GM12878 (cell line): Measurements from ENCODE around the gene USP5. TPM values are rescaled to one million over a fixed set of nuclear protein-coding genes. Genes with fewer than 3 reads are reported as not detected.

ENCODE experiments used
- ATAC-seq: fragments of 200-7000 bp; cut with Tn5 transposase; 3 replicates; pipeline ENCODE4 v1.9.1; 2020; ENCODE audit warnings: mild to moderate bottlenecking, moderate library complexity
- BruUV-seq: library from RNA; stranded (reverse); fragments of 400-500 nt; replicated peaks from 2 replicates; lab custom pipeline; 2021; lab: Mats Ljungman, UMichigan
- CTCF ChIA-PET: fragments of 300-600 bp; sonication (Branson Sonifier 250); formaldehyde crosslinking; extraction: SDS; loops from one replicate; lab custom pipeline; 2021; ENCODE audit warnings: inconsistent platforms; lab: Yijun Ruan, JAX
- POLR2A ChIA-PET: fragments of 350-600 bp; formaldehyde crosslinking; extraction: SDS; loops from one replicate; lab custom pipeline; 2021; ENCODE audit warnings: inconsistent platforms; lab: Charles Lee
- RAD21 ChIA-PET: fragments of 300-600 bp; sonication (Branson Sonifier 250); formaldehyde crosslinking; loops from one replicate; lab custom pipeline; 2023; ENCODE audit warnings: antibody characterized with exemption; ENCODE audit not compliant: unreplicated experiment; lab: Charles Lee
- SMC1A ChIA-PET: fragments of 300-600 bp; sonication (Branson Sonifier 250); formaldehyde crosslinking; loops from one replicate; lab custom pipeline; 2023; ENCODE audit not compliant: unreplicated experiment, uncharacterized antibody; lab: Charles Lee
- DNase-seq: peaks from one replicate; pipeline ENCODE4 v3.0.0-alpha.2; 2011; ENCODE audit warnings: low read depth, low spot score
- FAIRE-seq: peaks from 3 replicates; lab custom pipeline; 2011; peaks lifted over from hg19 to GRCh38; lab: Jason Lieb, UNC
- H2AFZ ChIP-seq: 2 replicates; pipeline ENCODE4 v1.6.0; 2011; ENCODE audit warnings: low read depth, low read length, control low read depth; ENCODE audit not compliant: control insufficient read depth
- H3K27ac ChIP-seq: 2 replicates; pipeline ENCODE4 v1.5.1; 2011; ENCODE audit warnings: control low read depth; ENCODE audit not compliant: control insufficient read depth, insufficient read depth
- H3K27me3 ChIP-seq, 2 experiments: replicated peaks in 1 of 2; 2 replicates each; pipeline versions ENCODE4 v1.6.0 to v1.6.1; 2011; ENCODE audit warnings: low read length in 1 of 2; ENCODE audit not compliant: control insufficient read depth in 2 of 2, insufficient read depth in 2 of 2
- H3K36me3 ChIP-seq, 2 experiments: 2 replicates each; pipeline ENCODE4 v1.5.1; 2011; ENCODE audit warnings: low read length in 1 of 2; ENCODE audit not compliant: control insufficient read depth in 2 of 2, insufficient read depth in 2 of 2
- H3K4me1 ChIP-seq: 2 replicates; pipeline ENCODE4 v1.6.1; 2011; ENCODE audit warnings: mild to moderate bottlenecking, low read length, moderate library complexity, mixed read lengths; ENCODE audit not compliant: control insufficient read depth, insufficient read depth
- H3K4me2 ChIP-seq: 2 replicates; pipeline ENCODE4 v1.6.0; 2011; ENCODE audit warnings: control low read depth; ENCODE audit not compliant: control insufficient read depth, insufficient read depth
- H3K4me3 ChIP-seq: fragments of 200-600 bp; sonication (generic); 2 replicates; pipeline ENCODE4 v1.5.1; 2016
- H3K79me2 ChIP-seq: 2 replicates; pipeline ENCODE4 v1.6.0; 2011; ENCODE audit warnings: low read length; ENCODE audit not compliant: control insufficient read depth, insufficient read depth
- H3K9ac ChIP-seq: 2 replicates; pipeline ENCODE4 v1.8.0; 2011; ENCODE audit warnings: low read length, control low read depth, mixed read lengths; ENCODE audit not compliant: control insufficient read depth, insufficient read depth
- H3K9me3 ChIP-seq: replicated peaks from 3 replicates; pipeline ENCODE4 v1.5.1; 2011; ENCODE audit warnings: mild to moderate bottlenecking, low read length; ENCODE audit not compliant: control insufficient read depth, insufficient read depth
- H4K20me1 ChIP-seq: 2 replicates; pipeline ENCODE4 v1.6.0; 2011; ENCODE audit not compliant: control insufficient read depth, insufficient read depth
- CHD1 ChIP-seq: IDR thresholded peaks from 2 replicates; pipeline ENCODE4 v1.6.1; 2012; ENCODE audit warnings: low read depth, low read length, improper control_type of control experiment
- MTA2 ChIP-seq: fragments of 450-650 bp; IDR thresholded peaks from 2 replicates; pipeline ENCODE4 v1.6.1; 2016; ENCODE audit warnings: low read depth, mild to moderate bottlenecking, moderate library complexity
- NFYA ChIP-seq: IDR thresholded peaks from 2 replicates; pipeline ENCODE4 v1.6.1; 2011; ENCODE audit warnings: low read depth, mild to moderate bottlenecking, low read length, improper control_type of control experiment, borderline replicate concordance
- POLR2AphosphoS5 ChIP-seq: IDR thresholded peaks from 2 replicates; pipeline ENCODE4 v1.6.1; 2011; ENCODE audit warnings: mild to moderate bottlenecking, low read length, inconsistent platforms
- RAD51 ChIP-seq: fragments of 450-650 bp; IDR thresholded peaks from 2 replicates; pipeline ENCODE4 v1.6.1; 2016; ENCODE audit warnings: moderate library complexity, mild to moderate bottlenecking, inconsistent platforms
- RELA ChIP-seq: fragments of 450-650 bp; IDR thresholded peaks from 2 replicates; pipeline ENCODE4 v1.8.0; 2014; ENCODE audit warnings: borderline replicate concordance; ENCODE audit not compliant: partially characterized antibody
- SMARCA5 ChIP-seq: fragments of 450-650 bp; IDR thresholded peaks from 2 replicates; pipeline ENCODE4 v1.6.1; 2017; ENCODE audit warnings: mild to moderate bottlenecking
- SREBF2 ChIP-seq: IDR thresholded peaks from 2 replicates; pipeline ENCODE4 v1.6.1; 2012; ENCODE audit warnings: mild to moderate bottlenecking, low read length
- SUPT20H ChIP-seq: IDR thresholded peaks from 2 replicates; pipeline ENCODE4 v1.6.1; 2011; ENCODE audit warnings: low read depth, mild to moderate bottlenecking, low read length, moderate library complexity, borderline replicate concordance; ENCODE audit not compliant: control insufficient read depth
- TARDBP ChIP-seq: IDR thresholded peaks from 2 replicates; pipeline ENCODE4 v1.6.1; 2016; ENCODE audit warnings: borderline replicate concordance
- TBL1XR1 ChIP-seq: IDR thresholded peaks from 2 replicates; pipeline ENCODE4 v1.6.1; 2012; ENCODE audit warnings: low read depth, low read length, improper control_type of control experiment
- WRNIP1 ChIP-seq: IDR thresholded peaks from 2 replicates; pipeline ENCODE4 v1.6.1; 2011; ENCODE audit warnings: low read depth, low read length, improper control_type of control experiment, borderline replicate concordance
- YBX1 ChIP-seq: fragments of 450-650 bp; IDR thresholded peaks from 2 replicates; pipeline ENCODE4 v1.6.1; 2016; ENCODE audit warnings: antibody characterized with exemption
- YY1 ChIP-seq: IDR thresholded peaks from 2 replicates; pipeline ENCODE4 v1.6.1; 2011; ENCODE audit warnings: low read depth, mild to moderate bottlenecking, low read length
- ZZZ3 ChIP-seq: IDR thresholded peaks from 2 replicates; pipeline ENCODE4 v1.6.1; 2011; ENCODE audit warnings: low read depth; ENCODE audit not compliant: control insufficient read depth, insufficient read length
- WGBS: methylation state at CpG from one replicate; pipeline ENCODE4 v1.1.6; 2016; ENCODE audit warnings: low lambda C conversion rate; ENCODE audit not compliant: insufficient replicate concordance, insufficient coverage; ENCODE audit errors: missing lambda C conversion rate; 5-methylcytosine and 5-hydroxymethylcytosine counted together
- in situ Hi-C: fragments of 300-500 bp; cut with MboI; formaldehyde crosslinking; loops from 9 replicates; pipeline ENCODE4 v1.14.3; 2018; ENCODE audit warnings: mixed read lengths
- intact Hi-C: fragments of 100-400 bp; cut with micrococcal nuclease; formaldehyde crosslinking; loops from one replicate; pipeline ENCODE4 v1.14.2; 2022; ENCODE audit not compliant: unreplicated experiment
- polyA plus RNA-seq, 11 experiments: library from polyadenylated mRNA; depleted of rRNA in 4 of 11; unstranded in 6 of 11; stranded (reverse) in 5 of 11; fragments of >200 nt; fragmentation: Nextera tagmentation in 4 of 11; fragmentation: Illumina TruSeq in 1 of 11; extraction: Ambion mirVana in 4 of 11; extraction: Trizol in 1 of 11; gene quantifications; 1 replicate in 1 of 11; 2 replicates in 10 of 11; pipeline versions ENCODE4 v1.2.1 to v1.2.3, GENCODE V29; 2011 to 2016; ENCODE audit warnings: inconsistent platforms in 2 of 11, missing spikeins in 2 of 11, low read depth in 1 of 11
- total RNA-seq, 4 experiments: library from RNA; depleted of rRNA in 3 of 4; stranded (reverse); fragments of >200 nt in 3 of 4; fragmentation: Illumina TruSeq in 1 of 4; extraction: Trizol in 1 of 4; gene quantifications; 2 replicates each; pipeline versions ENCODE4 v1.2.1 to v1.2.3, GENCODE V29; 2013 to 2021
- TF ChIP-seq, protein P1 (sequence below): fragments of 450-650 bp; IDR thresholded peaks from 2 replicates; pipeline ENCODE4 v1.6.1; 2016; ENCODE audit warnings: mild to moderate bottlenecking

The USP5 gene
- total and polyA plus RNA-seq, 10 of the 15 experiments (the other 5 are each of a cell fraction or from before 2014, with no cell fraction given) = 2.5 to 124 (median 74.6) TPM

DNA sequence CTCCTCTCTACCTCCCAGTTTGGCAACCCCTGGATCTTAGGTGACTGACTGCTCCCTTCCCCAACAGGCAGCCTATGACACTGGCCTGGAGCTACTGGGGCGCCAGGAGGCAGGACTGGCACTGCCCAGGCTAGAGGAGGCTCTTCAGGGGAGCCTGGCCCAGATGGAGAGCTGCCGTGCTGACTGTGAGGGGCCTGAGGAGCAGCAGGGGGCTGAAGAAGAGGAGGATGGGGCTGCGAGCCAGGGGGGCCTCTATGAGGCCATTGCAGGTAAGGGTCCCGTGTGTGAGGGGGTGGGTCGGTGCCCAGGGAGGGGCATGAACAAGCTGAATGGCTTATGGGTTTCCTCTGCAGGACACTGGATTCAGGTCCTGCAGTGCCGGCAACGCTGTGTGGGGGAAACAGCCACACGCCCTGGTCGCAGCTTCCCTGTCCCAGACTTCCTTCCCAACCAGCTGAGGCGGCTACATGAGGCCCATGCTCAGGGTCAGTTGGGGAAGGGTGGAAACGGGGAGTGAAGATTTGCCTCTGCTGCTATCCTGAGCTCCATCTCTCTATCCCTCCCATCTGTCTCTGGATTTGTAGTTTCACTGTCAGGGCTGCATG is 21.6 kb upstream of the USP5 start:
- 45% methylated on average over 11 of the region's 11 CpGs for whole genome bisulfite sequencing
- Histone ChIP-seq H3K27me3 (peaks cover 17 to 24% of the 10 kb centered on the region in 2 experiments), H3K9me3 (no peaks in the 10 kb centered on the region), H3K36me3 (no peaks in the 10 kb centered on the region), H3K4me2 (no peak overlapping the region), H4K20me1 (no peaks in the 10 kb centered on the region), H3K79me2 (no peaks in the 10 kb centered on the region), H3K9ac (no peak overlapping the region), H3K27ac (no peak overlapping the region), H3K4me3 (no peak overlapping the region), H2AFZ (no peak overlapping the region), H3K4me1 (peaks cover 4% of the 10 kb centered on the region)
- DNase-seq = no peak
- no TSS peak for BruUV-seq
- ChIA-PET SMC1A (interaction anchor here (0.7 to 1.1 kb wide), 2 partner anchors 77 to 205 kb away, joined by 3 read pairs; partner anchors contain the start of gene MLF2), RAD21 (interaction anchor here (0.6 to 3.0 kb wide), 3 partner anchors 9 to 77 kb away, joined by 3 to 14 read pairs (median 5); partner anchors contain the start of genes GPR162 and MLF2), POLR2A (interaction anchor here (0.8 to 0.9 kb wide), 3 partner anchors 12 to 71 kb away, joined by 3 to 4 read pairs (median 4); partner anchors contain the start of gene USP5), CTCF (interaction anchor here (0.6 to 2.3 kb wide), 6 partner anchors 9 to 78 kb away, joined by 3 to 14 read pairs (median 4); partner anchors contain the start of genes MLF2 and SPSB2)
- FAIRE-seq = no peak
- intact Hi-C loops (no loop called here), in situ Hi-C loops (no loop called here)
- no peak for ATAC-seq
- TF ChIP-seq YY1 (no peak), MTA2 (no peak), TARDBP (no peak), SREBF2 (no peak), RELA (no peak), WRNIP1 (no peak), NFYA (no peak), SMARCA5 (no peak), SUPT20H (no peak), ZZZ3 (no peak), YBX1 (no peak), TBL1XR1 (no peak), CHD1 (no peak), RAD51 (no peak), POLR2AphosphoS5 (no peak)
- TF ChIP-seq, protein P1, sequence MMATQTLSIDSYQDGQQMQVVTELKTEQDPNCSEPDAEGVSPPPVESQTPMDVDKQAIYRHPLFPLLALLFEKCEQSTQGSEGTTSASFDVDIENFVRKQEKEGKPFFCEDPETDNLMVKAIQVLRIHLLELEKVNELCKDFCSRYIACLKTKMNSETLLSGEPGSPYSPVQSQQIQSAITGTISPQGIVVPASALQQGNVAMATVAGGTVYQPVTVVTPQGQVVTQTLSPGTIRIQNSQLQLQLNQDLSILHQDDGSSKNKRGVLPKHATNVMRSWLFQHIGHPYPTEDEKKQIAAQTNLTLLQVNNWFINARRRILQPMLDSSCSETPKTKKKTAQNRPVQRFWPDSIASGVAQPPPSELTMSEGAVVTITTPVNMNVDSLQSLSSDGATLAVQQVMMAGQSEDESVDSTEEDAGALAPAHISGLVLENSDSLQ = no peak
